DND-41 (cell line): ENCODE results near the gene ARHGAP26.

Source experiments
- ATAC-seq: fragments of 200-7000 bp; cut with Tn5 transposase; 3 replicates; pipeline ENCODE4 v1.9.1; 2021; ENCODE audit warnings: low read depth; ENCODE audit not compliant: insufficient read depth
- DNase-seq: peaks from one replicate; pipeline ENCODE4 v3.0.0-alpha.2; 2020
- H2AFZ ChIP-seq: 2 replicates; pipeline ENCODE4 v1.6.0; 2012; ENCODE audit warnings: low read depth, low read length
- H3K27ac ChIP-seq: 2 replicates; pipeline ENCODE4 v1.5.1; 2012; ENCODE audit warnings: low read length, inconsistent platforms
- H3K27me3 ChIP-seq: fragments of 200-600 bp; sonication (generic); 2 replicates; pipeline ENCODE4 v1.6.0; 2012; ENCODE audit warnings: low read length, mild to moderate bottlenecking, inconsistent platforms; ENCODE audit not compliant: insufficient read depth, poor library complexity
- H3K36me3 ChIP-seq: 2 replicates; pipeline ENCODE4 v1.5.1; 2012; ENCODE audit warnings: low read length, inconsistent platforms; ENCODE audit not compliant: insufficient read depth
- H3K4me1 ChIP-seq: 2 replicates; pipeline ENCODE4 v1.5.1; 2012; ENCODE audit warnings: mild to moderate bottlenecking, low read length; ENCODE audit not compliant: insufficient read depth
- H3K4me2 ChIP-seq: 2 replicates; pipeline ENCODE4 v1.6.0; 2012; ENCODE audit warnings: mild to moderate bottlenecking, moderate library complexity, low read length, inconsistent platforms; ENCODE audit not compliant: insufficient read depth
- H3K4me3 ChIP-seq, 2 experiments: fragments of 200-600 bp in 1 of 2; shearing (Covaris generic) in 1 of 2; 2 replicates each; pipeline ENCODE4 v1.5.1; 2012 to 2016; ENCODE audit warnings: inconsistent platforms in 2 of 2, low read length in 2 of 2, mild to moderate bottlenecking in 2 of 2, low read depth in 1 of 2, moderate library complexity in 1 of 2
- H3K79me2 ChIP-seq: 2 replicates; pipeline ENCODE4 v1.6.0; 2012; ENCODE audit warnings: low read length, inconsistent platforms; ENCODE audit not compliant: insufficient read depth
- H3K9ac ChIP-seq: 2 replicates; pipeline ENCODE4 v1.6.0; 2012; ENCODE audit warnings: low read depth, mild to moderate bottlenecking, inconsistent platforms, low read length, moderate library complexity
- H3K9me3 ChIP-seq: 2 replicates; pipeline ENCODE4 v1.5.1; 2012; ENCODE audit warnings: low read length, moderate library complexity, mild to moderate bottlenecking, inconsistent platforms; ENCODE audit not compliant: insufficient read depth, severe bottlenecking
- H4K20me1 ChIP-seq: 2 replicates; pipeline ENCODE4 v1.6.0; 2012; ENCODE audit warnings: low read length; ENCODE audit not compliant: insufficient read depth
- EZH2 ChIP-seq: IDR thresholded peaks from 3 replicates; pipeline ENCODE4 v1.6.1; 2012; ENCODE audit warnings: borderline replicate concordance, low read depth, mild to moderate bottlenecking, moderate library complexity, low read length, inconsistent platforms; ENCODE audit not compliant: severe bottlenecking
- TF ChIP-seq, protein P1 (sequence below): IDR thresholded peaks from 2 replicates; pipeline ENCODE4 v1.5.1; 2012; ENCODE audit warnings: borderline replicate concordance, low read length, moderate library complexity, mild to moderate bottlenecking; ENCODE audit not compliant: poor library complexity, severe bottlenecking; ENCODE audit errors: extremely low read depth

The ARHGAP26 gene

DNA sequence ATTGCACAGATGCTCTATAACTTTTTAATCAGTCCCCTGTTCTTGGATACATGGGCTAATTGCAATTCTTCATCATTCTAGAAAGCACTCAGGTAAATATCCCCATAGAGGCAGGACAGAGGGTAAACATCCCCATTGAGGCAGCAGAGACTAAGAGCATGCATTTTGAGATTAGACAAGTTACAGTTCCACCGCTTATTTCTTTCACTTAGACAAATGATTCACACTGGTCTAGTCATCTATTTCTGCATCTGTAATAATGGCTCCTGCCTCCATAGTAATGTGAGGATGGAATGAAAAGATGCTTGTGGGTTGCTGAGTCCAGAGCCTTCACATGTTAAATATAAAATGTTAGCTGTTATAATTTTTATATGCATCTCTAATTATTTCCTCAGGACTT lies 276.9 kb downstream of the ARHGAP26 start:
- Histone ChIP-seq H3K27ac (no peak overlapping the region), H3K4me3 (no peak overlapping the region), H3K27me3 (no peaks in the 10 kb centered on the region), H3K9ac (no peak overlapping the region), H3K9me3 (no peaks in the 10 kb centered on the region), H3K79me2 (no peaks in the 10 kb centered on the region), H3K36me3 (peaks cover 8% of the 10 kb centered on the region; the same call in 1 of the 2 replicates), H3K4me1 (no peaks in the 10 kb centered on the region), H3K4me2 (no peak overlapping the region), H2AFZ (no peak overlapping the region), H4K20me1 (no peaks in the 10 kb centered on the region)
- ATAC-seq = no peak
- TF ChIP-seq, protein P1, sequence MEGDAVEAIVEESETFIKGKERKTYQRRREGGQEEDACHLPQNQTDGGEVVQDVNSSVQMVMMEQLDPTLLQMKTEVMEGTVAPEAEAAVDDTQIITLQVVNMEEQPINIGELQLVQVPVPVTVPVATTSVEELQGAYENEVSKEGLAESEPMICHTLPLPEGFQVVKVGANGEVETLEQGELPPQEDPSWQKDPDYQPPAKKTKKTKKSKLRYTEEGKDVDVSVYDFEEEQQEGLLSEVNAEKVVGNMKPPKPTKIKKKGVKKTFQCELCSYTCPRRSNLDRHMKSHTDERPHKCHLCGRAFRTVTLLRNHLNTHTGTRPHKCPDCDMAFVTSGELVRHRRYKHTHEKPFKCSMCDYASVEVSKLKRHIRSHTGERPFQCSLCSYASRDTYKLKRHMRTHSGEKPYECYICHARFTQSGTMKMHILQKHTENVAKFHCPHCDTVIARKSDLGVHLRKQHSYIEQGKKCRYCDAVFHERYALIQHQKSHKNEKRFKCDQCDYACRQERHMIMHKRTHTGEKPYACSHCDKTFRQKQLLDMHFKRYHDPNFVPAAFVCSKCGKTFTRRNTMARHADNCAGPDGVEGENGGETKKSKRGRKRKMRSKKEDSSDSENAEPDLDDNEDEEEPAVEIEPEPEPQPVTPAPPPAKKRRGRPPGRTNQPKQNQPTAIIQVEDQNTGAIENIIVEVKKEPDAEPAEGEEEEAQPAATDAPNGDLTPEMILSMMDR = no peak
- no peak for DNase-seq

DNA sequence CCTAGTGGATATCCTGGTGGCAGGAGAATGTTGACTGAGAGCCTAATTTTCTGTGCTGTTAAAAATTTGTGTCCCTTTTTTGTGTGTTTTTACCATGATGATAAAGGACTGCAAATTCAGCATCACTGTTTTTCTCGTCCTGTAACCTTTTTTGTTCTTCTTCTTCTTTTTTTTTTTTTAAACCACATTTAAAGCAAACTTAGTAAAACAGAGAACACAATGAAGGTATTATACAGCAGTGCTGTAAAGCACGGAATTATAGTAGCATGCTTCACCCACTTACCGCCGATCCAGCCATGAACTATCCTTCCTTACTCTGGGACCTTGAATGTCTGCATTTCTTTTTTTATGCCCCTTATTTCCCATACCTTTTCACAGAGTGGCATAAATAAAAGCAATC lies 280.0 kb downstream of the ARHGAP26 start:
- no peaks in the 10 kb centered on the region for H4K20me1 ChIP-seq
- no peaks in the 10 kb centered on the region for H3K79me2 ChIP-seq
- DNase-seq (no peak), ATAC-seq (no peak)
- H3K4me1 ChIP-seq = no peaks in the 10 kb centered on the region
- H3K36me3 ChIP-seq = peaks cover 5% of the 10 kb centered on the region; the same call in 1 of the 2 replicates
- TF ChIP-seq EZH2 = no peak
- TF ChIP-seq, protein P1 = no peak
- H3K27me3 ChIP-seq = no peaks in the 10 kb centered on the region
- H3K4me2 ChIP-seq = no peak overlapping the region
- no peak overlapping the region for H3K27ac ChIP-seq
- H3K9ac ChIP-seq = no peak overlapping the region
- no peaks in the 10 kb centered on the region for H3K9me3 ChIP-seq
- no peak overlapping the region for H2AFZ ChIP-seq
- H3K4me3 ChIP-seq = no peak overlapping the region

DNA sequence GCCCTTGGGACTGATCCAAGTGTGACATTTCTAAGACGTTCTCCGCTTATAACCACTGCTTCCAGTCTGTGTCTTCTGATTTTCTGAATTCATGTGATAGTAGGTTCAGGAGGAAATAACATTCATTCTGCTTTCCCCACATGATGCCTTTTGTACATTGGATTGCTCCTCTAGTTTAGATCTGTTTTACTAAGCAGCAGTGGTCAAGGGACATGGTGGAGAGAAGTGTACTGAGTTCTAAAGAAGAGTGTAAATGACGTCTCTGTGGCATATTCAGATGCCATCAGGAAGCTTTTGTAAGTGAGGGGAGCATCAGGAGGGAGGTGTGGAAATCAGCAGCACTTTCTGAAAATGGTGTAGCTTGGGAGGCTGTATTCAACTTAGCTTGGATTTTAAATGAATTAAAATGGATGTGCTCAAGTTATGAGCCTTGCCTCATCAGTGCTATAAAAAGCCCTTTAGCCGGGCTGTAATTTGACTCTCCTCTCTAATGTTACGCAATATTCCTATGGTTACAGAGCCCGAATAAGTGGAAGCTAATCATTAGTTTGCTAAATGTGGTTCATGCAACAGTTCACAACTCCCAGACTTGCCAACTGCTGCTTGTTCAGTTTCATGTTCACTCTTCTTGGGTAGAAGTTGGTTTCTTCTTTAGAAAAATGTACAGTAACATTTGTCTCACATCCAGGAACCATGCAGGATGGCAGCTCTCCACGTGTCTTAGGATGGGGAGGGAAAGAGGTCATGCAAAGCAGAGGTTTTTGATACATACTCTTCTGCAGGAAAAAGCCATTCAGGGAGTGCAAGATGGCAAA lies 281.3 kb downstream of the ARHGAP26 start:
- H3K4me2 ChIP-seq = no peak overlapping the region
- no peaks in the 10 kb centered on the region for H3K79me2 ChIP-seq
- H4K20me1 ChIP-seq = no peaks in the 10 kb centered on the region
- no peaks in the 10 kb centered on the region for H3K4me1 ChIP-seq
- no peaks in the 10 kb centered on the region for H3K27me3 ChIP-seq
- DNase-seq (no peak), ATAC-seq (no peak)
- H2AFZ ChIP-seq = no peak overlapping the region
- peaks cover 9% of the 10 kb centered on the region for H3K36me3 ChIP-seq
- H3K27ac ChIP-seq = no peak overlapping the region
- TF ChIP-seq, protein P1 = no peak
- no peak for TF ChIP-seq EZH2
- H3K9ac ChIP-seq = no peak overlapping the region
- H3K4me3 ChIP-seq = no peak overlapping the region
- H3K9me3 ChIP-seq = no peaks in the 10 kb centered on the region
